IMR-90 (cell line): Measurements from ENCODE around the gene ROR2. TPM values are rescaled to one million over a fixed set of nuclear protein-coding genes. Genes with fewer than 3 reads are reported as not detected.

ENCODE experiments used
- ATAC-seq: fragments of 200-7000 bp; cut with Tn5 transposase; 2 replicates; pipeline ENCODE4 v1.9.1; 2020; ENCODE audit warnings: low read depth, mild to moderate bottlenecking, moderate library complexity
- BruUV-seq: library from RNA; stranded (reverse); fragments of 400-500 nt; replicated peaks from 2 replicates; lab custom pipeline; 2021; lab: Mats Ljungman, UMichigan
- CTCF ChIA-PET: fragments of 300-600 bp; formaldehyde crosslinking; extraction: SDS; loops from one replicate; lab custom pipeline; 2021; ENCODE audit warnings: antibody characterized with exemption; lab: Yijun Ruan, JAX
- POLR2A ChIA-PET: fragments of 300-600 bp; sonication (Branson Sonifier 250); formaldehyde crosslinking; loops from one replicate; lab custom pipeline; 2022; ENCODE audit warnings: antibody characterized with exemption; ENCODE audit not compliant: unreplicated experiment; lab: Charles Lee
- DNase-seq: peaks from one replicate; pipeline ENCODE4 v3.0.0; 2013
- H2AFZ ChIP-seq: replicated peaks from 2 replicates; pipeline ENCODE3; 2013; ENCODE audit warnings: low read length, mild to moderate bottlenecking; ENCODE audit not compliant: poor library complexity
- H2AK5ac ChIP-seq: 2 replicates; pipeline ENCODE4 v1.6.1; 2013; ENCODE audit warnings: low read depth, low read length, inconsistent platforms
- H2AK9ac ChIP-seq: replicated peaks from 2 replicates; pipeline ENCODE3; 2013; ENCODE audit warnings: mild to moderate bottlenecking, low read depth, low read length, moderate library complexity; ENCODE audit not compliant: poor library complexity
- H2BK120ac ChIP-seq: 2 replicates; pipeline ENCODE4 v1.6.1; 2013; ENCODE audit warnings: low read depth, low read length, inconsistent platforms
- H2BK15ac ChIP-seq: 3 replicates; pipeline ENCODE4 v1.6.1; 2013; ENCODE audit warnings: low read depth, low read length, inconsistent platforms
- H2BK20ac ChIP-seq: 2 replicates; pipeline ENCODE4 v1.6.1; 2013; ENCODE audit warnings: low read depth, mild to moderate bottlenecking, inconsistent platforms, low read length, moderate library complexity
- H2BK5ac ChIP-seq: 2 replicates; pipeline ENCODE4 v1.6.1; 2013; ENCODE audit warnings: mild to moderate bottlenecking, low read depth, low read length, inconsistent platforms; ENCODE audit not compliant: poor library complexity, severe bottlenecking
- H3K14ac ChIP-seq: replicated peaks from 2 replicates; pipeline ENCODE4 v1.6.1; 2013; ENCODE audit warnings: low read depth, low read length, inconsistent platforms
- H3K18ac ChIP-seq: 2 replicates; pipeline ENCODE4 v1.6.1; 2013; ENCODE audit warnings: low read depth, low read length, control low read depth
- H3K23ac ChIP-seq: 2 replicates; pipeline ENCODE4 v1.6.1; 2013; ENCODE audit warnings: low read depth, low read length, inconsistent platforms
- H3K27ac ChIP-seq: 2 replicates; pipeline ENCODE4 v1.5.1; 2013; ENCODE audit warnings: mild to moderate bottlenecking, control low read depth, low read length; ENCODE audit not compliant: insufficient read depth
- H3K27me3 ChIP-seq: 2 replicates; pipeline ENCODE4 v1.6.1; 2013; ENCODE audit warnings: low read length; ENCODE audit not compliant: control insufficient read depth, insufficient read depth
- H3K36me3 ChIP-seq: 2 replicates; pipeline ENCODE4 v1.6.1; 2013; ENCODE audit warnings: low read length, mixed read lengths; ENCODE audit not compliant: control insufficient read depth, insufficient read depth
- H3K4ac ChIP-seq: 2 replicates; pipeline ENCODE4 v1.6.1; 2013; ENCODE audit warnings: low read depth, low read length, inconsistent platforms
- H3K4me1 ChIP-seq: 2 replicates; pipeline ENCODE4 v1.6.1; 2013; ENCODE audit warnings: low read length, mixed read lengths; ENCODE audit not compliant: control insufficient read depth, insufficient read depth
- H3K4me2 ChIP-seq: 2 replicates; pipeline ENCODE4 v1.6.1; 2013; ENCODE audit warnings: low read depth, mild to moderate bottlenecking, control low read depth, low read length, moderate library complexity
- H3K4me3 ChIP-seq: 2 replicates; pipeline ENCODE4 v1.5.1; 2013; ENCODE audit warnings: low read depth, mild to moderate bottlenecking, control low read depth, low read length, moderate library complexity; ENCODE audit not compliant: insufficient read depth
- H3K56ac ChIP-seq: 2 replicates; pipeline ENCODE4 v1.6.1; 2013; ENCODE audit warnings: low read length, inconsistent platforms; ENCODE audit not compliant: insufficient read depth; ENCODE audit errors: extremely low read depth
- H3K79me1 ChIP-seq, 2 experiments: 2 replicates each; pipeline ENCODE4 v1.6.1; 2013; ENCODE audit warnings: low read length in 2 of 2, inconsistent platforms in 1 of 2, low read depth in 1 of 2
- H3K9ac ChIP-seq: 2 replicates; pipeline ENCODE4 v1.6.1; 2013; ENCODE audit warnings: low read depth, low read length, control low read depth
- H3K9me1 ChIP-seq: 2 replicates; pipeline ENCODE4 v1.6.1; 2013; ENCODE audit warnings: low read length, inconsistent platforms; ENCODE audit not compliant: insufficient read depth
- H3K9me3 ChIP-seq: 2 replicates; pipeline ENCODE4 v1.6.1; 2013; ENCODE audit warnings: low read length; ENCODE audit not compliant: control insufficient read depth, insufficient read depth
- H4K20me1 ChIP-seq: 2 replicates; pipeline ENCODE4 v1.6.1; 2013; ENCODE audit warnings: low read length, inconsistent platforms; ENCODE audit not compliant: insufficient read depth
- H4K5ac ChIP-seq: 2 replicates; pipeline ENCODE4 v1.6.1; 2013; ENCODE audit warnings: mild to moderate bottlenecking, low read depth, low read length, control low read depth
- H4K8ac ChIP-seq, 2 experiments: 2 replicates each; pipeline ENCODE4 v1.6.1; 2013; ENCODE audit warnings: low read depth in 2 of 2, low read length in 2 of 2, control low read depth in 1 of 2, inconsistent platforms in 1 of 2
- H4K91ac ChIP-seq: 2 replicates; pipeline ENCODE4 v1.6.1; 2013; ENCODE audit warnings: low read depth, low read length, inconsistent platforms; ENCODE audit not compliant: insufficient read depth
- WGBS, 2 experiments: methylation state at CpG; one replicate each; pipeline versions ENCODE4 v1.1.5 to v1.1.7; 2013; ENCODE audit warnings: missing lambda C conversion rate in 2 of 2; ENCODE audit not compliant: insufficient read length in 1 of 2; ENCODE audit errors: extremely low coverage in 2 of 2; 5-methylcytosine and 5-hydroxymethylcytosine counted together
- dilution Hi-C: fragments of 300-500 bp; cut with HindIII; formaldehyde crosslinking; loops from one replicate; pipeline ENCODE4 v1.14.3; 2018; ENCODE audit warnings: low sequenced_read_pairs; ENCODE audit not compliant: unreplicated experiment
- in situ Hi-C: fragments of 300-500 bp; cut with MboI; formaldehyde crosslinking; loops from 3 replicates; pipeline ENCODE4 v1.14.3; 2019; ENCODE audit warnings: low sequenced_read_pairs, inconsistent platforms, mixed read lengths
- intact Hi-C: fragments of 100-400 bp; cut with micrococcal nuclease; formaldehyde crosslinking; loops from 2 replicates; pipeline ENCODE4 v1.10.0; 2022
- polyA plus RNA-seq, 3 experiments: library from polyadenylated mRNA; depleted of rRNA; stranded (reverse); fragments of >200 nt; gene quantifications; 2 replicates each; pipeline ENCODE4 v1.2.3, GENCODE V29; 2012; ENCODE audit warnings: low replicate concordance in 1 of 3
- total RNA-seq: library from RNA; depleted of rRNA; stranded (reverse); fragments of >200 nt; gene quantifications from 2 replicates; pipeline ENCODE4 v1.2.3, GENCODE V29; 2012
- TF ChIP-seq, protein P1 (sequence below): conservative IDR thresholded peaks from 2 replicates; pipeline ENCODE4 v1.5.1; 2012; ENCODE audit warnings: mild to moderate bottlenecking, low read depth, low read length, improper control_type of control experiment

ROR2 gene
- total and polyA plus RNA-seq, 2 of the 4 experiments (the other 2 are of a cell fraction), result 2.3 to 4.8 TPM

DNA sequence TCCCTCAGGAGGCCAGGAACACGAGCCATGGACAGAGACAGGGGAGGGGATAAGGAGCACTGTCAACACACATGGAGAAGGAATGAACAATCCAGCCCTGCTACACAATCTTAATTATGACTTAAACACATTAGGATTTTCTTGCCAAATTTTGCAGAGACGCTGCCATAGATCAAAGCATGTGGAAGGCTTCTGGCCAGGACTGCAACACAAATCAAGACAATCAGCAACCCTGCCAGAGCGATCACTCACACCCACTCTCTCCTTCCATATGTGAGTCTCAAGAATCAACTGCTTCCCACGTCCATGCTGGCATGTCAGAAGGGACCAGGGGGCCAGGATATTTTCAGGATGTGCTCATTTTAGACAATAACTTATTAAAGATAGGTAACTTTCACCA, 85.6 kb downstream of the ROR2 start:
- Histone ChIP-seq H3K4me2 (no peak overlapping the region), H4K20me1 (no peaks in the 10 kb centered on the region), H3K36me3 (no peaks in the 10 kb centered on the region), H3K79me1 (no peaks in the 10 kb centered on the region), H3K23ac (no peak overlapping the region), H4K5ac (no peak overlapping the region), H3K9me3 (no peaks in the 10 kb centered on the region), H2AFZ (no peak overlapping the region), H3K14ac (no peak overlapping the region), H4K91ac (no peak overlapping the region), H3K27me3 (peaks cover 2% of the 10 kb centered on the region; the same call in 1 of the 2 replicates), H3K9ac (no peak overlapping the region), H2BK20ac (no peak overlapping the region), H2BK120ac (no peak overlapping the region), H3K27ac (no peak overlapping the region), H3K9me1 (no peaks in the 10 kb centered on the region), H3K4me1 (peaks cover 3% of the 10 kb centered on the region; the same call in 1 of the 2 replicates), H3K4ac (no peak overlapping the region), H3K18ac (no peak overlapping the region), H3K56ac (no peak overlapping the region), H3K4me3 (no peak overlapping the region), H2BK5ac (no peak overlapping the region), H2AK5ac (no peak overlapping the region), H2BK15ac (no peak overlapping the region), H2AK9ac (no peak overlapping the region), H4K8ac (no peak overlapping the region)
- dilution Hi-C loops, result no loop called here
- in situ Hi-C loops, result no loop called here
- CTCF ChIA-PET, result no interaction called here
- no CpG with 5 or more reads among the region's 4 CpGs for WGBS, 2 experiments
- TF ChIP-seq, protein P1, sequence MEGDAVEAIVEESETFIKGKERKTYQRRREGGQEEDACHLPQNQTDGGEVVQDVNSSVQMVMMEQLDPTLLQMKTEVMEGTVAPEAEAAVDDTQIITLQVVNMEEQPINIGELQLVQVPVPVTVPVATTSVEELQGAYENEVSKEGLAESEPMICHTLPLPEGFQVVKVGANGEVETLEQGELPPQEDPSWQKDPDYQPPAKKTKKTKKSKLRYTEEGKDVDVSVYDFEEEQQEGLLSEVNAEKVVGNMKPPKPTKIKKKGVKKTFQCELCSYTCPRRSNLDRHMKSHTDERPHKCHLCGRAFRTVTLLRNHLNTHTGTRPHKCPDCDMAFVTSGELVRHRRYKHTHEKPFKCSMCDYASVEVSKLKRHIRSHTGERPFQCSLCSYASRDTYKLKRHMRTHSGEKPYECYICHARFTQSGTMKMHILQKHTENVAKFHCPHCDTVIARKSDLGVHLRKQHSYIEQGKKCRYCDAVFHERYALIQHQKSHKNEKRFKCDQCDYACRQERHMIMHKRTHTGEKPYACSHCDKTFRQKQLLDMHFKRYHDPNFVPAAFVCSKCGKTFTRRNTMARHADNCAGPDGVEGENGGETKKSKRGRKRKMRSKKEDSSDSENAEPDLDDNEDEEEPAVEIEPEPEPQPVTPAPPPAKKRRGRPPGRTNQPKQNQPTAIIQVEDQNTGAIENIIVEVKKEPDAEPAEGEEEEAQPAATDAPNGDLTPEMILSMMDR, result no peak
- no peak for DNase-seq
- intact Hi-C loops, result no loop called here
- no TSS peak for BruUV-seq
- POLR2A ChIA-PET, result no interaction called here
- no peak for ATAC-seq
